GM12891 (cell line): Measurements from ENCODE around the gene MAD1L1.

ENCODE experiments used
- DNase-seq: peaks from one replicate; pipeline ENCODE4 v3.0.0; 2011; ENCODE audit warnings: low spot score; ENCODE audit not compliant: insufficient read length
- FAIRE-seq: peaks from 2 replicates; lab custom pipeline; 2011; peaks lifted over from hg19 to GRCh38; lab: Jason Lieb, UNC
- PAX5 ChIP-seq: IDR thresholded peaks from 2 replicates; pipeline ENCODE4 v1.6.1; 2011; ENCODE audit warnings: low read length, moderate library complexity, mild to moderate bottlenecking; ENCODE audit not compliant: insufficient read depth, severe bottlenecking
- POLR2A ChIP-seq: IDR thresholded peaks from 2 replicates; pipeline ENCODE4 v1.6.1; 2011; ENCODE audit warnings: low read depth, low read length, control low read depth
- POLR2AphosphoS5 ChIP-seq: IDR thresholded peaks from 2 replicates; pipeline ENCODE4 v1.6.1; 2011; ENCODE audit warnings: low read depth, low read length, control low read depth
- POU2F2 ChIP-seq: IDR thresholded peaks from 2 replicates; pipeline ENCODE4 v1.6.1; 2011; ENCODE audit warnings: low read depth, mild to moderate bottlenecking, control low read depth, low read length, moderate library complexity
- SPI1 ChIP-seq: IDR thresholded peaks from 2 replicates; pipeline ENCODE4 v1.6.1; 2011; ENCODE audit warnings: low read depth, low read length, control low read depth
- TAF1 ChIP-seq: IDR thresholded peaks from 2 replicates; pipeline ENCODE4 v1.6.1; 2011; ENCODE audit warnings: low read depth, low read length, control low read depth

Gene MAD1L1

DNA sequence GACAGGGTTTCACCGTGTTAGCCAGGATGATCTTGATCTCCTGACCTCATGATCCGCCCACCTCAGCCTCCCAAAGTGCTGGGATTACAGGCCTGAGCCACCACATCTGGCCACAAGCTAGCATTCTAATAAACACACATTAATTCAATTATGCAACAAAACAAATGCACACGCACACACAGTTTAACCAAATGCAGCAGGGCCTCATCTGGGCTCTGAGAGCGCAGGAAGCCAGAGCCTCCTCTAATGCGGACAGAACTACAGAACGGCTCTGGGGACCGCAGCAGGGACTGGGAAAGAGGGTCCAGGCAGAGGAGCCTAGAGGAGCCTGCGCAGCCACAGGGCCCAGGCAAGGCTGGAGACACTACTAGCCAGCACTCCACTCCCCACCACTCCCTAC, 3.8 kb downstream of the MAD1L1 start:
- DNase-seq (no peak), FAIRE-seq (no peak)
- no peak for TF ChIP-seq POLR2AphosphoS5
- TF ChIP-seq TAF1, result no peak
- TF ChIP-seq SPI1, result no peak
- TF ChIP-seq POLR2A, result no peak

DNA sequence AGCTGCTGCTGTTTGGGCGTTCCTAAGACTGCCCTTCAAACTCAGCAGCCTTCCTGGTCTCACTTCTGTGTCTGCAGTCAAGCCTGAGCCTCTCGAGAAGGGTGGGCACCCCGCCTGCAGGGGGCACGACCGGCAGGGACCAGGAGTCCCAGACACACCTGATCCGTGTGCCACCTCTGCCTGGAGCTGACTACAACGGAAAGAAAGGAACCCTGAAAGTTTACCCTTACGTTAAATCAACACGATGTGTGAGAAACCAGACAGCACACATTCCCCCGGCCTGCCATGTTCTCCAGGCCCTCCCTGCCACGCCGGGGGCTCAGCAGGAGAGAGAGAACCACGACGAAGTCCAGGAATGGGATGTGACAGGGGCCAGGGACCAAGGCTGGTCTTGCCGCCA, 5.0 kb downstream of the MAD1L1 start:
- FAIRE-seq, result no peak
- TF ChIP-seq SPI1 (no peak), PAX5 (no peak), TAF1 (no peak), POLR2A (no peak), POLR2AphosphoS5 (no peak), POU2F2 (no peak)

DNA sequence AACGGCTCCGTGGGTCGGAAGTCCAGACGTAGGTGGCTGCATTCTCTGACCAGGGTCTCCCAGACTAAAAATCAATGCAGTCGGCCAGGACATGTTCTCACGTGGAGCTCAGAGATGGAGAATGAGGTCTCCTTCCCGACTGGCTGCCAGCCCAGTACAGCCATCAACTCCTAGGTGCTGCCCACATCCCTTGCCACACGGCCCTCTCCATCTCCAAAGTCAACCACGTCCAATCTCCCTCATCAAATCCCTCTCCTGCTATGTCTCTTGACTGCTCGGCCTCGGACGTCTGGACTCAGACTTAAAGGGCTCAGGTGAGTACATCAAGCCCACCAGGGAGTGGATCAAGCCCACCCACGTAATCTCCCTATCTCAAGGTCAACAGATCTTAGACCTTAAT, 6.9 kb downstream of the MAD1L1 start:
- DNase-seq, result no peak
- FAIRE-seq, result no peak
- TF ChIP-seq POLR2AphosphoS5, result no peak
- no peak for TF ChIP-seq TAF1
- no peak for TF ChIP-seq PAX5
- no peak for TF ChIP-seq SPI1

More for the DNA sequence above, 5.0 kb downstream of the MAD1L1 start:
- DNase-seq, result no peak

- DNase-seq, result no peak
- FAIRE-seq, result no peak
- TF ChIP-seq POU2F2 (no peak), SPI1 (no peak), POLR2AphosphoS5 (no peak), POLR2A (no peak), TAF1 (no peak), PAX5 (no peak)
These were observed 7.4 kb downstream of the MAD1L1 start for GRCh38 chr7:2225336-2225735.

- DNase-seq (no peak), FAIRE-seq (no peak)
- no peak for TF ChIP-seq SPI1
- no peak for TF ChIP-seq TAF1
- TF ChIP-seq POU2F2, result no peak
- no peak for TF ChIP-seq POLR2AphosphoS5
- TF ChIP-seq PAX5, result no peak
- TF ChIP-seq POLR2A, result no peak
These were observed 7.8 kb downstream of the MAD1L1 start for GRCh38 chr7:2224934-2225333.

DNA sequence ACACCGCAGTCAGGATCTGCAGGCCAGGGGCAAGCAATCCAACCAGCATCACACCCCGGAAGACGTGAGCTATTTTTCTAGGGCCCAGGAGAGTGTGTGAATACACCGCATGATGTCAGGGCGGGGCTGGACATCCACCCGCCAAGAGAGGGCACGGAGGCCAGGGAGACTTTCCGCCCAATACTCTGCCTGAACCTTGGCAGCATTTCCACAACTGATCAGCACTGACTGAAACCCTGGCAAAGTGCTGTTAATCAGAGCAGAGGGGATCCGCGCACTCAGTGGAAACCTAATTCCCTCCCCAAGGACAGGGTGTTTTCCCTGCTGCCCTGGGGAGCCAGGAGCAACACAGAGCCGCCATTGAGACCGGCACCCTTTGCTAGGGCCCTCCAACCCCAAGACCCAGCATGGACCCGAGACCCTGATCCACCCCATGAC, 8.2 kb downstream of the MAD1L1 start:
- FAIRE-seq (no peak), DNase-seq (no peak)
- no peak for TF ChIP-seq POU2F2
- no peak for TF ChIP-seq TAF1
- TF ChIP-seq SPI1, result no peak
- no peak for TF ChIP-seq POLR2A
- TF ChIP-seq POLR2AphosphoS5, result no peak
- no peak for TF ChIP-seq PAX5

DNA sequence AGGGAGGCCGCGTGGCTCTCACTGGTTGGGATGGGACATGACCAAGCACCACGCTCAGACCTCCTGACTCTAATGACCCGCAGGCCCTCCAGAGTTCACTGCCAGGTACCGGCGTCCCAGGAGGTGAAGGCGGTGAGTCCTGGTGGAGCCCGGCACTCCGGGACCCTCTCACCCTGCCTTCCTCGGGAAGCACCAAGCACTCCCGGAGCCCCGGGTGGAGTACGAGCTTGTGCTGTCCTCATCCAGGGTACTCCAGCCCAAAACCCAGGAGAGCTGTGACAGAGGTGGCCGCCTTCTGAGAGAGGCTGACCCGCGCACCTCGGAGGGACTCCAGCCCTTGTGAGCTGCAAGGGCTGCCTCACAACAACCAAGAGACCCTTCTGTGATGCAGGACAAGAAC, 9.4 kb downstream of the MAD1L1 start:
- no peak for FAIRE-seq
- TF ChIP-seq SPI1 (no peak), POLR2AphosphoS5 (no peak), PAX5 (no peak), TAF1 (no peak), POLR2A (no peak), POU2F2 (no peak)
- no peak for DNase-seq

- DNase-seq (no peak), FAIRE-seq (no peak)
- TF ChIP-seq TAF1 (no peak), POLR2AphosphoS5 (no peak), PAX5 (no peak), POLR2A (no peak), POU2F2 (no peak), SPI1 (no peak)
These were observed 10.2 kb downstream of the MAD1L1 start for GRCh38 chr7:2222516-2222915.

- FAIRE-seq, result no peak
These were observed 11.8 kb downstream of the MAD1L1 start for GRCh38 chr7:2220954-2221353.

GRCh38 chr7:2220506-2220905, 12.2 kb downstream of the MAD1L1 start:
- no peak for TF ChIP-seq POU2F2
- no peak for TF ChIP-seq POLR2AphosphoS5
- no peak for TF ChIP-seq SPI1
- no peak for TF ChIP-seq PAX5
- TF ChIP-seq POLR2A, result no peak
- TF ChIP-seq TAF1, result no peak
- no peak for FAIRE-seq
- DNase-seq, result no peak

More at GRCh38 chr7:2220954-2221353, 11.8 kb downstream of the MAD1L1 start:
- no peak for DNase-seq
- no peak for TF ChIP-seq POLR2A
- TF ChIP-seq SPI1, result no peak
- no peak for TF ChIP-seq PAX5
- TF ChIP-seq TAF1, result no peak
- no peak for TF ChIP-seq POU2F2
- no peak for TF ChIP-seq POLR2AphosphoS5
